Omental fat pad (tissue), 4 donors: ENCODE measurements around the gene LPP. TPM values are rescaled to one million over a fixed set of nuclear protein-coding genes. Genes with fewer than 3 reads are reported as not detected.

Experiments
- ATAC-seq: fragments of 150-250 bp; one replicate; pipeline ENCODE4 v1.9.1; 2016; ENCODE audit warnings: mild to moderate bottlenecking, moderate library complexity; ENCODE audit not compliant: low FRiP score
- DNase-seq: peaks from one replicate; pipeline ENCODE4 v3.0.0-alpha.2; 2019; ENCODE audit warnings: low spot score
- CTCF ChIP-seq, 3 donors: fragments of 450-650 bp; IDR thresholded peaks; one replicate each; pipeline ENCODE4 v1.5.1; 2016 to 2017; ENCODE audit warnings: antibody characterized with exemption in 3 of 3, mild to moderate bottlenecking in 3 of 3, moderate library complexity in 2 of 3
- total RNA-seq, 4 donors: library from RNA; depleted of rRNA; stranded (reverse); fragments of >200 nt; gene quantifications; one replicate each; pipeline ENCODE4 v1.1.0, GENCODE V29; 2016

Gene LPP
- total RNA-seq, 4 donors from 2014 or later = 113 to 302 (median 126) TPM

- DNase-seq (no peak), ATAC-seq (no peak)
- no peak for TF ChIP-seq CTCF (IDR thresholded peaks at IDR 0.05)
These were observed 369.3 kb downstream of the LPP start for GRCh38 chr3:188523291-188523690.

GRCh38 chr3:188524052-188524451, 370.1 kb downstream of the LPP start:
- TF ChIP-seq CTCF (IDR thresholded peaks at IDR 0.05) = no peak
- no peak for DNase-seq
- no peak for ATAC-seq

GRCh38 chr3:188526057-188526456, 372.1 kb downstream of the LPP start:
- no peak for ATAC-seq

GRCh38 chr3:188527389-188527788, 373.4 kb downstream of the LPP start:
- ATAC-seq = no peak
- DNase-seq = no peak
- TF ChIP-seq CTCF (IDR thresholded peaks at IDR 0.05) = no peak

More at GRCh38 chr3:188526057-188526456, 372.1 kb downstream of the LPP start:
- DNase-seq = no peak
- no peak for TF ChIP-seq CTCF (IDR thresholded peaks at IDR 0.05)

- ATAC-seq (no peak), DNase-seq (no peak)
- no peak for TF ChIP-seq CTCF (IDR thresholded peaks at IDR 0.05)
These were observed 374.4 kb downstream of the LPP start for GRCh38 chr3:188528396-188528795.

- DNase-seq (no peak), ATAC-seq (no peak)
- TF ChIP-seq CTCF (IDR thresholded peaks at IDR 0.05) = no peak
These were observed 375.3 kb downstream of the LPP start for GRCh38 chr3:188529228-188529627.

- no peak for DNase-seq
These were observed 376.3 kb downstream of the LPP start for GRCh38 chr3:188530226-188530625.

More at GRCh38 chr3:188530226-188530625, 376.3 kb downstream of the LPP start:
- TF ChIP-seq CTCF (IDR thresholded peaks at IDR 0.05) = no peak
- ATAC-seq = no peak
